Cardiac fibroblast (primary cell): ENCODE measurements around the gene BMI1.

Source experiments
- DNase-seq, 2 donors: peaks; one replicate each; pipeline versions ENCODE4 v3.0.0 to v3.0.0-alpha.2; 2010; ENCODE audit warnings: low read depth in 2 of 2
- H3K4me3 ChIP-seq, 2 donors: replicated peaks in 1 of 2; 1 replicate in 1 of 2; 2 replicates in 1 of 2; pipeline ENCODE4 v1.5.1; 2011; ENCODE audit warnings: low read depth in 2 of 2, low read length in 2 of 2, mild to moderate bottlenecking in 2 of 2, moderate library complexity in 1 of 2
- TF ChIP-seq, protein P1 (sequence below): IDR thresholded peaks from one replicate; pipeline ENCODE4 v1.5.1; 2011; ENCODE audit warnings: low read depth, mild to moderate bottlenecking, low read length, inconsistent platforms

Gene BMI1

DNA sequence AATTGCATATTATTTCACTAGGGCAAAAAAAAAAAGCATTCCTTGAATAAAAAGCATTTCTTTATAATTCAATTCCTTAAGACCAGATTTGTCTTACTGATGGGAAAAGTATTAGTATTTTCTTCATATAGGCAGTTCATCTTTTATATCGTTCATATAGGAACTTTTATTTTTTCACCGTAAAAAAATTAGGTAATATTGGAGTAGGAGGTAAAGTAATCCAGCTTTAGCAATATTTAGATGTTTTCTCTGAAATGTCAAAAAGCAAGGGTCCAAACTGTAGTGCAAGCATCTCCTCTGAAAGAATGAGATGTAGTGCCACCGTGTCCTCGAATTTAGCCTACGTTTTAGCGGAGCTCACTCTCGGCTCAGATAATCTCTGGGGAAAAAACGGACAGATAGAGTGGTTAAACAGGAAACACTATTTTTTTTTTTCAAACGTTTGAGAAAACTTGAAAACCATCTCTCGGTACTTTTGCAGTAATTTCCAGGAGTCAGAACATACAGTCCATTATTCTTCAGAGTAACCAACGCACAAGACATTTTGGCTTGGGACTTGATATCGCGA is 18.9 kb downstream of the BMI1 start:
- TF ChIP-seq, protein P1, sequence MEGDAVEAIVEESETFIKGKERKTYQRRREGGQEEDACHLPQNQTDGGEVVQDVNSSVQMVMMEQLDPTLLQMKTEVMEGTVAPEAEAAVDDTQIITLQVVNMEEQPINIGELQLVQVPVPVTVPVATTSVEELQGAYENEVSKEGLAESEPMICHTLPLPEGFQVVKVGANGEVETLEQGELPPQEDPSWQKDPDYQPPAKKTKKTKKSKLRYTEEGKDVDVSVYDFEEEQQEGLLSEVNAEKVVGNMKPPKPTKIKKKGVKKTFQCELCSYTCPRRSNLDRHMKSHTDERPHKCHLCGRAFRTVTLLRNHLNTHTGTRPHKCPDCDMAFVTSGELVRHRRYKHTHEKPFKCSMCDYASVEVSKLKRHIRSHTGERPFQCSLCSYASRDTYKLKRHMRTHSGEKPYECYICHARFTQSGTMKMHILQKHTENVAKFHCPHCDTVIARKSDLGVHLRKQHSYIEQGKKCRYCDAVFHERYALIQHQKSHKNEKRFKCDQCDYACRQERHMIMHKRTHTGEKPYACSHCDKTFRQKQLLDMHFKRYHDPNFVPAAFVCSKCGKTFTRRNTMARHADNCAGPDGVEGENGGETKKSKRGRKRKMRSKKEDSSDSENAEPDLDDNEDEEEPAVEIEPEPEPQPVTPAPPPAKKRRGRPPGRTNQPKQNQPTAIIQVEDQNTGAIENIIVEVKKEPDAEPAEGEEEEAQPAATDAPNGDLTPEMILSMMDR: no peak
- peak overlapping the region; percentile 67 to 68 for H3K4me3 ChIP-seq

GRCh38 chr10:22340329-22341189 is 19.7 kb downstream of the BMI1 start:
- H3K4me3 ChIP-seq: peak overlapping the region; percentile 67 to 68
- DNase-seq: peak; percentile 92 to 93
- TF ChIP-seq, protein P1: no peak

More for the DNA sequence above, 18.9 kb downstream of the BMI1 start:
- no peak for DNase-seq

GRCh38 chr10:22341190-22341925 is 20.5 kb downstream of the BMI1 start:
- peak; percentile 40 to 42 for DNase-seq
- peak overlapping the region; percentile 67 to 68 for H3K4me3 ChIP-seq
- TF ChIP-seq, protein P1: no peak

GRCh38 chr10:22341926-22342196 is 21.0 kb downstream of the BMI1 start:
- H3K4me3 ChIP-seq: no peak overlapping the region
- TF ChIP-seq, protein P1: no peak
- no peak for DNase-seq

- H3K4me3 ChIP-seq: no peak overlapping the region
- no peak for DNase-seq
- TF ChIP-seq, protein P1: no peak
These were observed 21.5 kb downstream of the BMI1 start for GRCh38 chr10:22342421-22342820.

GRCh38 chr10:22343731-22344130 is 22.8 kb downstream of the BMI1 start:
- TF ChIP-seq, protein P1: no peak
- H3K4me3 ChIP-seq: no peak overlapping the region
- no peak for DNase-seq
